B cell (primary cell): ENCODE data around the gene PLCG2. TPM values are rescaled to one million over a fixed set of nuclear protein-coding genes. Genes with fewer than 3 reads are reported as not detected.

Source experiments
- ATAC-seq: fragments of 200-7000 bp; cut with Tn5 transposase; one replicate; pipeline ENCODE4 v1.10.0; 2021; ENCODE audit warnings: low read depth, mild to moderate bottlenecking, moderate number of reproducible peaks, moderate library complexity
- CTCF ChIA-PET: fragments of 350-600 bp; sonication (Branson Sonifier 250); formaldehyde crosslinking; loops from one replicate; lab custom pipeline; 2021; ENCODE audit warnings: antibody characterized with exemption, inconsistent platforms; lab: Charles Lee
- POLR2A ChIA-PET: fragments of 350-600 bp; sonication (Branson Sonifier 250); formaldehyde crosslinking; loops from one replicate; lab custom pipeline; 2021; ENCODE audit warnings: antibody characterized with exemption; lab: Charles Lee
- DNase-seq: peaks from one replicate; pipeline ENCODE4 v3.0.0; 2013
- H2AFZ ChIP-seq: 2 replicates; pipeline ENCODE4 v1.6.1; 2012; ENCODE audit warnings: mild to moderate bottlenecking, low read depth, low read length; ENCODE audit not compliant: insufficient read depth, poor library complexity, severe bottlenecking
- H3K27ac ChIP-seq, 2 donors: 1 replicate in 1 of 2; 2 replicates in 1 of 2; pipeline ENCODE4 v1.5.1; 2012 to 2013; ENCODE audit warnings: low read length in 2 of 2, mild to moderate bottlenecking in 2 of 2, moderate library complexity in 1 of 2
- H3K27me3 ChIP-seq, 4 experiments: fragments of 200-600 bp in 1 of 4; sonication (generic) in 1 of 4; replicated peaks in 1 of 4; 1 replicate in 2 of 4; 2 replicates in 2 of 4; pipeline versions ENCODE4 v1.6.1 to v1.7.0; 2013 to 2016; ENCODE audit warnings: low read length in 3 of 4, mild to moderate bottlenecking in 2 of 4, mixed read lengths in 1 of 4, moderate library complexity in 1 of 4; ENCODE audit not compliant: insufficient read depth in 4 of 4, control insufficient read depth in 3 of 4; ENCODE audit errors: control extremely low read depth in 1 of 4
- H3K36me3 ChIP-seq, 2 experiments: replicated peaks in 1 of 2; 1 replicate in 1 of 2; 2 replicates in 1 of 2; pipeline versions ENCODE4 v1.6.1 to v1.7.1; 2013; ENCODE audit warnings: low read length in 1 of 2; ENCODE audit not compliant: insufficient read depth in 2 of 2, control insufficient read depth in 1 of 2; ENCODE audit errors: control extremely low read depth in 1 of 2, extremely low read depth in 1 of 2
- H3K4me1 ChIP-seq, 2 donors: fragments of 200-600 bp in 1 of 2; sonication (generic) in 1 of 2; 1 replicate in 1 of 2; 2 replicates in 1 of 2; pipeline versions ENCODE4 v1.5.1 to v1.6.1; 2013 to 2017; ENCODE audit warnings: low read length in 2 of 2; ENCODE audit not compliant: control insufficient read depth in 2 of 2, insufficient read depth in 2 of 2
- H3K4me2 ChIP-seq: replicated peaks from 2 replicates; pipeline ENCODE3; 2012; ENCODE audit warnings: mild to moderate bottlenecking, low read depth, low read length; ENCODE audit not compliant: poor library complexity, severe bottlenecking
- H3K4me3 ChIP-seq, 5 experiments: fragments of 200-600 bp in 1 of 5; sonication (generic) in 1 of 5; 1 replicate in 3 of 5; 2 replicates in 2 of 5; pipeline versions ENCODE4 v1.5.1 to v1.7.0; 2011 to 2016; ENCODE audit warnings: low read length in 4 of 5, mild to moderate bottlenecking in 4 of 5, low read depth in 2 of 5, control low read depth in 1 of 5, moderate library complexity in 1 of 5; ENCODE audit not compliant: insufficient read depth in 1 of 5; ENCODE audit errors: control extremely low read depth in 1 of 5, extremely low read depth in 1 of 5
- H3K79me2 ChIP-seq: fragments of 200-600 bp; sonication (generic); one replicate; pipeline ENCODE4 v1.6.0; 2016; ENCODE audit warnings: low read length; ENCODE audit not compliant: control insufficient read depth, insufficient read depth
- H3K9ac ChIP-seq: fragments of 200-600 bp; sonication (generic); 2 replicates; pipeline ENCODE4 v1.6.1; 2017; ENCODE audit warnings: mild to moderate bottlenecking, low read length, moderate library complexity
- H3K9me3 ChIP-seq, 3 donors: one replicate each; pipeline versions ENCODE4 v1.6.1 to v1.7.1; 2013; ENCODE audit warnings: low read length in 2 of 3; ENCODE audit not compliant: control insufficient read depth in 2 of 3, insufficient read depth in 1 of 3; ENCODE audit errors: control extremely low read depth in 1 of 3
- H4K20me1 ChIP-seq: 2 replicates; pipeline ENCODE4 v1.6.0; 2012; ENCODE audit warnings: mild to moderate bottlenecking, low read length; ENCODE audit not compliant: insufficient read depth, control insufficient read depth, poor library complexity, severe bottlenecking
- H3K27ac Mint-ChIP-seq: one replicate; pipeline ENCODE4 v1.8.0; 2021; ENCODE audit warnings: mixed read lengths
- H3K27me3 Mint-ChIP-seq: one replicate; pipeline ENCODE4 v1.8.0; 2021; ENCODE audit warnings: mixed read lengths
- H3K4me1 Mint-ChIP-seq: one replicate; pipeline ENCODE4 v1.8.0; 2021; ENCODE audit warnings: mixed read lengths
- H3K4me3 Mint-ChIP-seq: one replicate; pipeline ENCODE4 v1.8.0; 2021; ENCODE audit warnings: mixed read lengths
- H3K9me3 Mint-ChIP-seq: one replicate; pipeline ENCODE4 v1.8.0; 2022; ENCODE audit warnings: mixed read lengths; ENCODE audit not compliant: insufficient read depth
- CTCF ChIP-seq: fragments of 200-600 bp; IDR thresholded peaks from one replicate; pipeline ENCODE4 v1.8.0; 2022; ENCODE audit warnings: antibody characterized with exemption, mild to moderate bottlenecking
- EZH2 ChIP-seq: IDR thresholded peaks from 2 replicates; pipeline ENCODE4 v1.6.1; 2012; ENCODE audit warnings: borderline replicate concordance, low read depth, mild to moderate bottlenecking, moderate library complexity, low read length; ENCODE audit not compliant: insufficient read depth, poor library complexity, severe bottlenecking
- WGBS: methylation state at CpG from one replicate; pipeline ENCODE4 v1.1.5; 2013; ENCODE audit warnings: missing lambda C conversion rate; ENCODE audit not compliant: insufficient coverage; 5-methylcytosine and 5-hydroxymethylcytosine counted together
- intact Hi-C: fragments of 100-400 bp; cut with micrococcal nuclease; formaldehyde crosslinking; loops from one replicate; pipeline ENCODE4 v1.10.0; 2022
- polyA plus RNA-seq: library from polyadenylated mRNA; depleted of rRNA; stranded (reverse); fragments of >200 nt; gene quantifications from 2 replicates; pipeline ENCODE4 v1.2.3, GENCODE V29; 2012
- total RNA-seq, 2 donors: library from RNA; stranded (reverse); fragments of 120-200 nt in 1 of 2; gene quantifications; 1 replicate in 1 of 2; 2 replicates in 1 of 2; pipeline versions ENCODE4 v1.2.3 to v1.2.4, GENCODE V29; 2013 to 2022

PLCG2 gene
- total and polyA plus RNA-seq, 2 donors (not counting 1 experiment from before 2014, with no cell fraction given) = 194 to 812 TPM

GRCh38 chr16:81738783-81739496 lies 40.2 kb upstream of the PLCG2 start:
- peak; percentile 72 for ATAC-seq
- H3K79me2 ChIP-seq = peaks cover 54% of the 10 kb centered on the region
- no peaks in the 10 kb centered on the region for H3K27me3 ChIP-seq
- peak overlapping the region; percentile 83 for H3K4me3 Mint-ChIP-seq
- DNase-seq = peak; percentile 90
- ChIA-PET POLR2A (interaction anchor here (0.8 to 2.0 kb wide), 8 partner anchors 9 to 134 kb away, joined by 3 to 14 read pairs (median 4); partner anchors contain the start of gene PLCG2), CTCF (interaction anchor here (0.7 to 10.4 kb wide), 31 partner anchors 9 to 705 kb away, joined by 3 to 128 read pairs (median 5); partner anchors contain the start of genes ATMIN and PLCG2)
- H3K4me1 ChIP-seq = peaks cover 42 to 54% of the 10 kb centered on the region in 2 donors
- no peak for TF ChIP-seq EZH2
- TF ChIP-seq CTCF = no peak
- peak overlapping the region; percentile 70 to 88 for H3K27ac ChIP-seq
- H3K36me3 ChIP-seq = no peaks in the 10 kb centered on the region
- intact Hi-C loops = loop anchor here (1.0 to 2.0 kb wide), 13 partner anchors 9 to 732 kb away; partner anchors contain the start of genes ATMIN, CENPN, CMC2 and GCSH
- H3K4me2 ChIP-seq = peak overlapping the region; percentile 89
- WGBS = 2% methylated on average over 15 of the region's 18 CpGs
- H3K4me3 ChIP-seq = peak overlapping the region; percentile 35 to 60 (median 42)
- no peaks in the 10 kb centered on the region for H4K20me1 ChIP-seq
- peak overlapping the region; percentile 93 for H3K27ac Mint-ChIP-seq
- H3K9me3 Mint-ChIP-seq = no peaks in the 10 kb centered on the region
- H3K9me3 ChIP-seq = no peaks in the 10 kb centered on the region
- no peaks in the 10 kb centered on the region for H3K27me3 Mint-ChIP-seq
- peak overlapping the region; percentile 59 for H2AFZ ChIP-seq
- H3K4me1 Mint-ChIP-seq = peaks cover 53% of the 10 kb centered on the region
- peak overlapping the region; percentile 62 for H3K9ac ChIP-seq
